NB4 (cell line): ENCODE measurements around the gene LASP1NB.

ENCODE experiments used
- MYC ChIP-seq: IDR thresholded peaks from 2 replicates; pipeline ENCODE4 v1.6.1; 2011; ENCODE audit warnings: low read depth, low read length
- POLR2A ChIP-seq: IDR thresholded peaks from 2 replicates; pipeline ENCODE4 v1.6.1; 2011; ENCODE audit warnings: mild to moderate bottlenecking; ENCODE audit not compliant: insufficient read length; ENCODE audit errors: extremely low read depth
- TF ChIP-seq, protein P1 (sequence below): IDR thresholded peaks from one replicate; pipeline ENCODE4 v1.5.1; 2012; ENCODE audit warnings: low read depth, low read length
- TF ChIP-seq, protein P2 (sequence below): IDR thresholded peaks from 2 replicates; pipeline ENCODE4 v1.6.1; 2011; ENCODE audit warnings: low read depth, low read length

DNA sequence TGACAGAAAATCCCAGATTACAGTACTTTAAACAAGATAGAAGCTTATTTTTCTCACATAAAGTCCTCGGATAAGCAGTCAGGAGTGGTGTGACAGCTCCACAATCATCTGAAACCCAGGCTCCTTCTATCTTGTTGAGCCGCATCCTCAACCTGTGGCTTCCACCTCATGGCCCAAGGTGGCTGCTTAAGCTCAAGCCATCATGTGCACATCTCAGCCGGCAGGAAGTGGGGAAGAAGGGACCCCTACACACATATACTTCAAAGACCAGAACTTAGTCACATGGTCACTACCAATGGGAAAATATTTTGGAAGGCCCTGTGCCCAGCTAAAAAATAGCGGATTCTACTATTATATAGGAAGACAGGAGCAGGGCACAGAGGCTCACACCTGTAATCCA, 52.8 kb downstream of the LASP1NB start:
- TF ChIP-seq, protein P1, sequence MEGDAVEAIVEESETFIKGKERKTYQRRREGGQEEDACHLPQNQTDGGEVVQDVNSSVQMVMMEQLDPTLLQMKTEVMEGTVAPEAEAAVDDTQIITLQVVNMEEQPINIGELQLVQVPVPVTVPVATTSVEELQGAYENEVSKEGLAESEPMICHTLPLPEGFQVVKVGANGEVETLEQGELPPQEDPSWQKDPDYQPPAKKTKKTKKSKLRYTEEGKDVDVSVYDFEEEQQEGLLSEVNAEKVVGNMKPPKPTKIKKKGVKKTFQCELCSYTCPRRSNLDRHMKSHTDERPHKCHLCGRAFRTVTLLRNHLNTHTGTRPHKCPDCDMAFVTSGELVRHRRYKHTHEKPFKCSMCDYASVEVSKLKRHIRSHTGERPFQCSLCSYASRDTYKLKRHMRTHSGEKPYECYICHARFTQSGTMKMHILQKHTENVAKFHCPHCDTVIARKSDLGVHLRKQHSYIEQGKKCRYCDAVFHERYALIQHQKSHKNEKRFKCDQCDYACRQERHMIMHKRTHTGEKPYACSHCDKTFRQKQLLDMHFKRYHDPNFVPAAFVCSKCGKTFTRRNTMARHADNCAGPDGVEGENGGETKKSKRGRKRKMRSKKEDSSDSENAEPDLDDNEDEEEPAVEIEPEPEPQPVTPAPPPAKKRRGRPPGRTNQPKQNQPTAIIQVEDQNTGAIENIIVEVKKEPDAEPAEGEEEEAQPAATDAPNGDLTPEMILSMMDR, result no peak
- TF ChIP-seq POLR2A, result no peak
- TF ChIP-seq, protein P2, sequence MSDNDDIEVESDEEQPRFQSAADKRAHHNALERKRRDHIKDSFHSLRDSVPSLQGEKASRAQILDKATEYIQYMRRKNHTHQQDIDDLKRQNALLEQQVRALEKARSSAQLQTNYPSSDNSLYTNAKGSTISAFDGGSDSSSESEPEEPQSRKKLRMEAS, result no peak
- TF ChIP-seq MYC, result no peak
